HL-60 (cell line): ENCODE results near the gene UHRF1.

Experiments
- GABPA ChIP-seq: IDR thresholded peaks from 2 replicates; pipeline ENCODE4 v1.6.1; 2012; ENCODE audit warnings: low read depth
- POLR2AphosphoS5 ChIP-seq: IDR thresholded peaks from 2 replicates; pipeline ENCODE4 v1.6.1; 2012; ENCODE audit warnings: low read depth
- SPI1 ChIP-seq: IDR thresholded peaks from 2 replicates; pipeline ENCODE4 v1.6.1; 2012; ENCODE audit warnings: low read depth, mild to moderate bottlenecking, borderline replicate concordance
- TF ChIP-seq, protein P1 (sequence below): IDR thresholded peaks from one replicate; pipeline ENCODE4 v1.5.1; 2011; ENCODE audit warnings: low read length, control low read depth, inconsistent platforms; ENCODE audit not compliant: insufficient read depth
- TF ChIP-seq, protein P2 (sequence below): IDR thresholded peaks from 2 replicates; pipeline ENCODE4 v1.6.1; 2012; ENCODE audit warnings: low read depth; ENCODE audit not compliant: insufficient replicate concordance

DNA sequence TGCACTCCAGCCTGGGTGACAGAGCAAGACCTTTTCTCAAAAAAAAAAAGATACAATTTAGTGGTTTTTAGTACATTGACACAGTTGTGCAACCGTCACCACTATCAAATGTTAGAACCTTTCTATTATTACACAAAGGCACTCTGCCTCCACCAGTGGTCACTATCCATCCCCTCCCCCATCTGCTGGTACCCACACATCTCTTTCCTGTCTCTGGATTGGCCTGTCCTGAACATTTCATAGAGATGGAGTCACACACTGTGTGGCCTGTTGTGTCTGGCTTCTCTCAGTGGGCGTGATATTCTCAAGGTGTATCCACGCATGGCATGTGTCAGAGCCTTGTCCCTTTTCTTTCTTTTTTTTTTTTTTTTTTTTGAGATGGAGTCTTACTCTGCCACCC lies 70.8 kb downstream of the UHRF1 start:
- TF ChIP-seq, protein P1, sequence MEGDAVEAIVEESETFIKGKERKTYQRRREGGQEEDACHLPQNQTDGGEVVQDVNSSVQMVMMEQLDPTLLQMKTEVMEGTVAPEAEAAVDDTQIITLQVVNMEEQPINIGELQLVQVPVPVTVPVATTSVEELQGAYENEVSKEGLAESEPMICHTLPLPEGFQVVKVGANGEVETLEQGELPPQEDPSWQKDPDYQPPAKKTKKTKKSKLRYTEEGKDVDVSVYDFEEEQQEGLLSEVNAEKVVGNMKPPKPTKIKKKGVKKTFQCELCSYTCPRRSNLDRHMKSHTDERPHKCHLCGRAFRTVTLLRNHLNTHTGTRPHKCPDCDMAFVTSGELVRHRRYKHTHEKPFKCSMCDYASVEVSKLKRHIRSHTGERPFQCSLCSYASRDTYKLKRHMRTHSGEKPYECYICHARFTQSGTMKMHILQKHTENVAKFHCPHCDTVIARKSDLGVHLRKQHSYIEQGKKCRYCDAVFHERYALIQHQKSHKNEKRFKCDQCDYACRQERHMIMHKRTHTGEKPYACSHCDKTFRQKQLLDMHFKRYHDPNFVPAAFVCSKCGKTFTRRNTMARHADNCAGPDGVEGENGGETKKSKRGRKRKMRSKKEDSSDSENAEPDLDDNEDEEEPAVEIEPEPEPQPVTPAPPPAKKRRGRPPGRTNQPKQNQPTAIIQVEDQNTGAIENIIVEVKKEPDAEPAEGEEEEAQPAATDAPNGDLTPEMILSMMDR, result no peak
- TF ChIP-seq, protein P2, sequence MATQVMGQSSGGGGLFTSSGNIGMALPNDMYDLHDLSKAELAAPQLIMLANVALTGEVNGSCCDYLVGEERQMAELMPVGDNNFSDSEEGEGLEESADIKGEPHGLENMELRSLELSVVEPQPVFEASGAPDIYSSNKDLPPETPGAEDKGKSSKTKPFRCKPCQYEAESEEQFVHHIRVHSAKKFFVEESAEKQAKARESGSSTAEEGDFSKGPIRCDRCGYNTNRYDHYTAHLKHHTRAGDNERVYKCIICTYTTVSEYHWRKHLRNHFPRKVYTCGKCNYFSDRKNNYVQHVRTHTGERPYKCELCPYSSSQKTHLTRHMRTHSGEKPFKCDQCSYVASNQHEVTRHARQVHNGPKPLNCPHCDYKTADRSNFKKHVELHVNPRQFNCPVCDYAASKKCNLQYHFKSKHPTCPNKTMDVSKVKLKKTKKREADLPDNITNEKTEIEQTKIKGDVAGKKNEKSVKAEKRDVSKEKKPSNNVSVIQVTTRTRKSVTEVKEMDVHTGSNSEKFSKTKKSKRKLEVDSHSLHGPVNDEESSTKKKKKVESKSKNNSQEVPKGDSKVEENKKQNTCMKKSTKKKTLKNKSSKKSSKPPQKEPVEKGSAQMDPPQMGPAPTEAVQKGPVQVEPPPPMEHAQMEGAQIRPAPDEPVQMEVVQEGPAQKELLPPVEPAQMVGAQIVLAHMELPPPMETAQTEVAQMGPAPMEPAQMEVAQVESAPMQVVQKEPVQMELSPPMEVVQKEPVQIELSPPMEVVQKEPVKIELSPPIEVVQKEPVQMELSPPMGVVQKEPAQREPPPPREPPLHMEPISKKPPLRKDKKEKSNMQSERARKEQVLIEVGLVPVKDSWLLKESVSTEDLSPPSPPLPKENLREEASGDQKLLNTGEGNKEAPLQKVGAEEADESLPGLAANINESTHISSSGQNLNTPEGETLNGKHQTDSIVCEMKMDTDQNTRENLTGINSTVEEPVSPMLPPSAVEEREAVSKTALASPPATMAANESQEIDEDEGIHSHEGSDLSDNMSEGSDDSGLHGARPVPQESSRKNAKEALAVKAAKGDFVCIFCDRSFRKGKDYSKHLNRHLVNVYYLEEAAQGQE, result no peak
- TF ChIP-seq POLR2AphosphoS5 (no peak), GABPA (no peak), SPI1 (no peak)
